Kidney epithelial cell (primary cell): ENCODE measurements around the gene KAT6B. TPM values are rescaled to one million over a fixed set of nuclear protein-coding genes. Genes with fewer than 3 reads are reported as not detected.

Experiments
- DNase-seq: peaks from one replicate; pipeline ENCODE4 v3.0.0-alpha.2; 2010; ENCODE audit warnings: low read depth
- H3K27me3 ChIP-seq: 2 replicates; pipeline ENCODE4 v1.6.0; 2011; ENCODE audit warnings: low read length; ENCODE audit not compliant: control insufficient read depth, insufficient read depth
- H3K36me3 ChIP-seq: 2 replicates; pipeline ENCODE4 v1.5.1; 2011; ENCODE audit warnings: low read length; ENCODE audit not compliant: control insufficient read depth, insufficient read depth
- H3K4me3 ChIP-seq: 2 replicates; pipeline ENCODE4 v1.5.1; 2011; ENCODE audit warnings: low read depth, mild to moderate bottlenecking, control low read depth, low read length
- CTCF ChIP-seq: IDR thresholded peaks from 2 replicates; pipeline ENCODE4 v1.5.1; 2011; ENCODE audit warnings: mild to moderate bottlenecking, moderate library complexity, low read length, control low read depth, inconsistent platforms; ENCODE audit not compliant: insufficient read depth, poor library complexity, severe bottlenecking
- total RNA-seq: library from RNA; depleted of rRNA; stranded (reverse); fragments of >200 nt; gene quantifications from 2 replicates; pipeline ENCODE4 v1.2.3, GENCODE V29; 2015

Gene KAT6B
- total RNA-seq, 1 donor from 2014 or later: 8.0 TPM

- DNase-seq: no peak
- TF ChIP-seq CTCF: no peak
- Histone ChIP-seq H3K4me3 (no peak overlapping the region), H3K27me3 (no peaks in the 10 kb centered on the region), H3K36me3 (no peaks in the 10 kb centered on the region)
Observed at GRCh38 chr10:75008952-75009351, 182.6 kb downstream of the KAT6B start.

GRCh38 chr10:75009426-75009825, 183.0 kb downstream of the KAT6B start:
- H3K36me3 ChIP-seq: no peaks in the 10 kb centered on the region

GRCh38 chr10:75010373-75010772, 184.0 kb downstream of the KAT6B start:
- H3K4me3 ChIP-seq: no peak overlapping the region
- DNase-seq: no peak
- H3K27me3 ChIP-seq: no peaks in the 10 kb centered on the region
- no peak for TF ChIP-seq CTCF
- H3K36me3 ChIP-seq: no peaks in the 10 kb centered on the region

More at GRCh38 chr10:75009426-75009825, 183.0 kb downstream of the KAT6B start:
- no peaks in the 10 kb centered on the region for H3K27me3 ChIP-seq
- no peak for DNase-seq
- TF ChIP-seq CTCF: no peak
- H3K4me3 ChIP-seq: no peak overlapping the region

- TF ChIP-seq CTCF: no peak
- Histone ChIP-seq H3K36me3 (no peaks in the 10 kb centered on the region), H3K27me3 (no peaks in the 10 kb centered on the region), H3K4me3 (no peak overlapping the region)
- no peak for DNase-seq
Observed at GRCh38 chr10:75011221-75011620, 184.8 kb downstream of the KAT6B start.

GRCh38 chr10:75012471-75012870, 186.1 kb downstream of the KAT6B start:
- Histone ChIP-seq H3K27me3 (no peaks in the 10 kb centered on the region), H3K36me3 (no peaks in the 10 kb centered on the region), H3K4me3 (no peak overlapping the region)
- no peak for TF ChIP-seq CTCF
- DNase-seq: no peak

- no peak for DNase-seq
- H3K4me3 ChIP-seq: no peak overlapping the region
- H3K27me3 ChIP-seq: no peaks in the 10 kb centered on the region
- no peaks in the 10 kb centered on the region for H3K36me3 ChIP-seq
- no peak for TF ChIP-seq CTCF
Observed at GRCh38 chr10:75013007-75013406, 186.6 kb downstream of the KAT6B start.
